GF-D8 (cell line): ENCODE data around the gene OR2T34.
"Not testable (repeated sequence)": the region's sequence is repeated elsewhere in the genome, so short reads cannot be mapped to it uniquely, and the experiment has no call there.

ENCODE experiments used
- DNase-seq: peaks from one replicate; lab custom pipeline; 2025; lab: John Stamatoyannopoulos, UW

The OR2T34 gene

GRCh38 chr1:248551027-248551426, 23.5 kb downstream of the OR2T34 start:
- DNase-seq: not testable (repeated sequence)

GRCh38 chr1:248547383-248547782, 27.2 kb downstream of the OR2T34 start:
- DNase-seq: not testable (repeated sequence)

- DNase-seq: not testable (repeated sequence)
Measured at GRCh38 chr1:248537449-248537848, 37.1 kb downstream of the OR2T34 start.
